ENCODE results near the gene HUS1B.

DNA sequence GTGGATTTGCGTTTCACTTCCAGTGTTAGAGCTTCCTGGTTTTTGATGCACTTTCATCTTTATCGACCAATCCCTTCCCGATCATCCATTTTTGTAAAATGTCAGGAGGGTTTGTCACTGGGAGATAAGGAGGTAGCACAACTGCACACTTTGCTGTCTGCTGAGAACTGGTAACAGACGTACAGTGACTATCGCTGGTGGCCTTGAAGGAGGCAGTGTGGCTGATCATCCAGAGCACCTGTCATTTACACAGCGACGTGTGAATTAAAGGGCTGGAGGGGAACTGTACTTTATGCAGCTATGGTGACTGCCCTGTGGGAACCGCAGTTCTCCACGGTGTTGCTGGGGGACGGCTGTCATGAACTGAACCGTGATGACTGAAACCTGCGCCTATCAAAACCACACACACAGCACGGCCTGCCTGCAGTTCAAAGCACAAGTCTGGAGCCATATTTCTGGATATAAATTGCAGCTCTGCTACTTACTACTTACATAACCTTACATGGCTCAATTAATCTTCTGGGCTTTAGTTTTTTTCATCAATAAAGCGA, 50.0 kb downstream of the HUS1B start:
- TF ChIP-seq POLR2AphosphoS5 (IDR thresholded peaks at IDR 0.05; ENCODE audit: low read depth, low read length) = no peak
- no peak for TF ChIP-seq POLR2A (IDR thresholded peaks at IDR 0.05; ENCODE audit: low read depth, low read length)
- no peak for TF ChIP-seq TAF1 (IDR thresholded peaks at IDR 0.05; ENCODE audit: low read depth, low read length)
- TF ChIP-seq PAX5 (IDR thresholded peaks at IDR 0.05; ENCODE audit: insufficient read depth, low read length, severe bottlenecking) = no peak
- TF ChIP-seq SPI1 (IDR thresholded peaks at IDR 0.05; ENCODE audit: low read depth, low read length) = no peak
- TF ChIP-seq POU2F2 (IDR thresholded peaks at IDR 0.05; ENCODE audit: low read depth, low read length) = no peak

All from GM12891 (cell line).